Measurements from ENCODE around the gene TMEM100.

Gene TMEM100

DNA sequence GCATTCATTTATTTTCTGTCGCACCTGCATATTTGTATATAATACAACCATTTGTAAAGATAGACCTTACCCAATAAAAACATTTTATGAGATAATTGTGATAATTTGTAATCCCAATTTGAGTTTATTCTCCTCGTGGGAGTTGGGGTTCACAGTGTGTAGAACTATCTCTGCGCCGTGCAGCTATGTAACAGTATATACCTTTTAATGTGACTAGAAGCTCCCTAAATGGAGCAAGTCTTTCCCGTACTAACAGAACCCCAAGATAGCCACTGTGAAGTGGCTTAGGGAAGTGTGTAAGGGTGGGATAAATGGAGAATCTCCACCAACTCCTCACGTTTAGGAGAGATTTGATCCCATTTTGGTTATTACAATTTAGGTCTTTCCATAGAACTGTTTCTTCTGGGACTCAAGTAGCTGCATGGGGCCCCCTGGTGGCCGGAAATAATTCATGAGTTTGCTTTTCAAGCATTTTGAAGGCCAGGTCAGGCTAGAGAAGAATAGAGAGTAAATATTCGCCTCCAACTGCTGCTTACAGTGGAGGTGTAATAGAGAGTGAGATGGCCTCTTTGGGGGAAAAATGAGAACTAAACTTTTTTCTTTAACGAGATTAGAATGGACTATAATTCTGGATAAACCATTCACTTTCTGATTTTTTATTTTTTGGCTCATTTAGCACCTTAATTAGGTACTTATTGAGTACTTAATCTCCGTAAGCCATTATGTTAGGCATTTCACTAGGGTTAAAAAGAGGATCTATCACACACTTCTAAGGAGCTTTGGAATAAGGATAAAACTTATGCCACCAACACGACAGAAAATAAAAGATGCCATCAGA, 4.5 kb downstream of the TMEM100 start:
- peak; percentile 26 for DNase-seq (ENCODE audit: low spot score)

- no peak for DNase-seq (ENCODE audit: low spot score)
These were observed 5.2 kb downstream of the TMEM100 start for GRCh38 chr17:55717432-55717831.

DNA sequence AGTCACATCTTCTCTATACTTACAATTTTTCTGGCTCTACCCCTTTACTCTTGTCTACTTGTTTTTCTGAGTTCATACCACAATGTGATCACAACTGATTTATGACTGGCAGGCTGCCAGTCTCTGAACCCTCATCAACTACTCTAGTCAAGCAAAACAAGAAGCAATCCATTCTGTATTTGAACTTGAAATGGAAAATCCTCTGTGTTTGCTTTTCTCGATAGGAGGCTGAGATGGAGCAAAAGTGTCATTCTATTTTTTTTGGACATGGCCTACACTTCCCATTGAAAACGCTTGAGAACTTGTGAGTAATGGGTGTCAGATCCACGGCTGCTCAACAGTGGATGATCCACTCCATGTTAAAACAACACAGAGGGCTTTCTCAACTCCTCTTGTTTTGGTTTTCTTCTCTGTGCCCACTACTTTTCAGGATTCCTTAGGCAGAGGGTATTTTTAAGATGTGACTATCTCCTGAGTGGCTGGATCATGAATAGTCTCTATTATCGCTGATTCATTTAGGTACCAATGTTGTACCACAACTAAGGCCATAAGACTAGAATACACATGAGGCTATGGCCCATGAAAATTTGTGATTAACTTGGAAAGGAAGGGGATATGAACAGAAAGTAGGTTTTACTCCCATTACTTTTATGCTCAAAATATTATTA, 11.7 kb downstream of the TMEM100 start:
- DNase-seq (ENCODE audit: low spot score): no peak

DNA sequence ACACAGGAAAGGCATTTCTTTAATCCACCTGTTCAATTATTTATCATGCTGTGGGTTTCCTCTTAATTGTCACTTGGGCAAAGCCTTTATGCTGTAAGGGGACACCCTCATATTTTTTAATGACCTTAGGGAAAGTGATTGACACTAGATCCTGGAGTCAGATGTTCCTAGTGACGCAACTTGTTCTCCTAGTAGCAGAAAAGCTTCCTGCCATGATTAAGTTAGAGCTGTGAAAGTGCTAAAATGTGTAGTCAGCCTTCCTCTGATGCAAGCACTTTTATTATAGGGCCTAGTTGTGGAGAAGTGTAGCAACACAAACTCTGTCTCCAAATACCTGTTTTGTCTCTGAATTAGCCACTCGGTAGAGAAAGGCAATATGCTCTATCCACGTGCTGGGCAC, 12.3 kb downstream of the TMEM100 start:
- no peak for DNase-seq (ENCODE audit: low spot score)

DNA sequence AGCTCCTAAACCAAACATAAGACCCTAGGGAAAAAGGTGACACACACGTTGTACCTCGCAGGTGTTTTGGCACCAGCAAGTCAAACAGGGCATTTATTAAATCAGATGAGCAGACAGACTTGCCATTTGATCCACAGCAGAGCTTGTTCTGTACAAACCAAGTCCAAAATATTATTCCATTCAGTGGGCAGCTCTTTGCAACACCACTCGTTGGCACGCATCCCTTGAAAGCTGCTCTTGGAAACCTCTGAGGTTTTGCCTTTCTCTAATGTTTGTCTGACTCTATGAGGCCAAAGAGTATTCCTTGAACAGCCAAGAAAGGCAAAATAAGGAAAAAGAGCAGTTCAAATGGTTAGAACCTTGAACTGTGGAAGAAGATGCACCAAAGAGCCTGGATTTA, 12.7 kb downstream of the TMEM100 start:
- DNase-seq (ENCODE audit: low spot score): no peak

GRCh38 chr17:55709440-55709839, 13.2 kb downstream of the TMEM100 start:
- no peak for DNase-seq (ENCODE audit: low spot score)

GRCh38 chr17:55708175-55708974, 14.3 kb downstream of the TMEM100 start:
- DNase-seq (ENCODE audit: low spot score): no peak

DNA sequence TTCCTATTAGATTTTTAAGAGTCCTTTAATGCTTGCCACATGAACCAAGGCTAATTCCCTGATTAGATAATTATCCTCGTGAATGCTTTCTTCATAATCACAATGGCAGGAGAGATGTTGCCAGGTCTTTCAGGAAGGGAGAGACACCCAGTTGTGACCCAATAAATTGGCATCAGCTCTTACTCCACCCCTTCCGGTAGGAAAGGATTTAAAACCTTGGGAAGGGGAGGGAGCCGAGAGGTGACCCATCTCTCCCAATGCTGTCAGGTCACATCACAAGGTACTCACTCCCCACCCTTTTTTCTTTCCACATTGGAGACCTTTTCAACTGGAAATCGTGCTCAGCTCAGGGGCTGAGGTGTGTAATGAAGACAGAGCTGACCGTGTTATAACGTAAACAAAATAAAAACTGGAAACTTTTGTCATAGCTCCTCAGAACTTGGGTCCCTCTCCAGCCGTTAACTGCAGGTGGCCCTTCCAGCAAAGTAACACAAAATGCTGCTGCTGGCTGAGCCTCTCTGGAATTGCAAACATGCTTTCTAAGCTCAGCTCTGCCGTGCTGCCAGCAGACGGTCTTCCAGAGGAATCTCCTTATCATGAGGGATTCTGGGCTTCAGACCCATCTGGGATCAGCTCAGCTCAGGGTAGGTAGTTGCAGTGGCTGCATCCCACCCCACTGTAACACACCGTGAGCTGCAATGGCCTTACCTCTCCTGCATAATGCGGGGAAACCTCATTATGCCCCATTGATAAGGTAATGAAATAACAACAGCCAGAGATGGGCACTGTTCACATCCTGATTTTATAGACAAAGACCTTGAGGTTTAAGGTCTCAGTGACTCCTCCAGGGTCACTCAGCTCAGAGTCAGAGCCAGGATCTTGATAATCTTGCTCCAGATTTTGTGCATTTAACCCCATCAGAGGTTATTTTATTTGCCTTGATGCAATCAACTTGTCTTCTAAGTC, 15.6 kb downstream of the TMEM100 start:
- DNase-seq (ENCODE audit: low spot score): no peak

- no peak for DNase-seq (ENCODE audit: low spot score)
These were observed 16.8 kb downstream of the TMEM100 start for GRCh38 chr17:55705847-55706246.

DNA sequence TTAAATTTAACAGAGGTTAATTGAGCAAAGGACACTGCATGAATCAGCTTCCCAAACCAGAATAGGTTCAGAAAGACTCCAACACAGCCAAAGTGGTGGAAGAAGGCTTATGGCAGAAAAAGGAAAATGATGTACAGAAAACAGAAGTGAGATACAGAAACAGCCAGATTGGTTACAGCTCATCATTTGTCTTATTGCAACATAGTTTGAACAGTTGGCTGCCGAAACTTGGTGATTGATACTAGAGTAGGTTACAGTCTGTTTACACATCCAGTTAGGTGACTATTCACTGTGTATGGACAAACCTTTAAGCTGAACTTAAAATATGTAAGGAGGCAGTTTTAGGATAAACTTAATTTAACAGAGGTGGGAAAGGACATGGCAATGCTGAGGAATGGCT, 18.3 kb downstream of the TMEM100 start:
- DNase-seq (ENCODE audit: low spot score): no peak

DNA sequence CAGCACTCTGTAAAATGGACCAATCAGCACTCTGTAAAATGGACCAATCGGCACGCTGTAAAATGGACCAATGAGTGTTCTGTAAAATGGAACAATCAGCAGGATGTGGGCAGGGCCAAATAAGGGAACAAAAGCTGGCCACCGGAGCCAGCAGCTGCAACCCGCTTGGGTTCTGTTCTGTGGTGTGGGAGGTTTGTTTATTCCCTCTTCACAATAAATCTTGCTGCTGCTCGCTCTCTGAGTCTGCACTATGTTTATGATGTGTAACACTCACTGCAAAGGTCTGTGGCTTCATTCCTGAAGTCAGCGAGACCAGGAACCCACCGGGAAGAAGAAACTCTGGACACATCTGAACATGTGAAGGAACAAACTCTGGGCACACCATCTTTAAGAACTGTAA, 20.5 kb downstream of the TMEM100 start:
- DNase-seq (ENCODE audit: low spot score): no peak

- no peak for DNase-seq (ENCODE audit: low spot score)
These were observed 23.3 kb downstream of the TMEM100 start for GRCh38 chr17:55699181-55699860.

- DNase-seq (ENCODE audit: low spot score): no peak
These were observed 28.3 kb downstream of the TMEM100 start for GRCh38 chr17:55694286-55694910.

DNA sequence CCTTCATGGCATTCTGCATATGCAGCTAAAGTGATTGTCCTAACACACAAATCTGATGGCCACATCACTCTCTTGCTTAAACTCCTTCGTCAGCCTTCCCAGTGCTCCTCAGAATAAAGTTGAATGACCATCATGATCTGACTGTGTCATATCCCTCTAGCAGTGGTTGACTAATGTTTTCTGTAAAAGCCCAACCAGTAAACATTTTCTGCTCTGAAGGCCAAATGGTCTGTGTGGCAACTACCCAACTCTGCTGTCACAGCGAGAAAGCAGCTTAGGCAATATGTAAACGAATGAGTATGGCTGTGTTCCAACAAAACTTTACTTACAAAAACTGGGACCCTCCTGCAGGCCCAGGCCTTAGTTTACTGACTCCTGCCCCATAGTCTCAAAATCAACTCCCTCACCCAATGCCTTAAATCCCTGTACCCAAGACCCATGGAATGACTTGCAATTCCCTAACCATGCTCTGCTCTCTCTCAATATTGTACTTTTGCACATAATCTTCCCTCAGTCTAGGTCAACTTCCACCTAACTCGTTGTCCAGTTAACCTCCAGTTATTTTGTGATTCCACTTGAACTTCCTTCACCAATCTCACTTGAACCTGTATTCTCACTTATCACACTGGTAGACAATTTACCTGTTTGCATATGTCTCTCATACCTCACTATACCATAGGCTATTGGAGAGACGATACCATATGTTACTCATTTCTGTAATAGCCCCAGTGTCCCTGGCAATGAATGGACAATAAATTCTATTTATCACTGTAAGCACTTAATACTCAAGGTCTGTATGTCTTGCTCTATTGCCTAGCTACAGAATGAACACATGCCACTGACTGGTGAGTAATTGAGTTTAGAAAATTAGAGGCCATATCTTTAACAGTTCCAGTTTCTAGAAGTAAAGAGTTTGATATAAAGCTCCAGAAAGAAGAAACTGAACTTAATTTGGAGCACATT, 29.1 kb downstream of the TMEM100 start:
- DNase-seq (ENCODE audit: low spot score): no peak

DNA sequence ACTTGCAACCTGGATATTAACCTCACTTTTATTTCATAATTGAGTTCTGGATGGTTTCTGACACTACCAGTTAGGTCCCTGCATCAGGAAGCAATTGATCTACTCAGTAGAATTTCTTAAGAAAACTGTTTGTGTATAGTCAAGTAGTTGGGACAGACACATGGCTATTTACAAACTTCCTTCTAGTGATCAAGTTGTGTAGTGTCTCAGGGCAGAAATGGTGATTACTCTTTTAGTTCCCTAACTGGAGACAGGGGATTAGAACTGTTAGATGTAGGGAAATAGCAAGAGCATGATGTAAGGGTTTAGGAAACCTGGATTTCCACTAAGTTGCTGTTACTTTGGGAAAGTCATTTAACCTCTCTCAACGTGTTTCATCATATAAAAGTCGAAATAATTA, 30.4 kb downstream of the TMEM100 start:
- DNase-seq (ENCODE audit: low spot score): no peak

- no peak for DNase-seq (ENCODE audit: low spot score)
These were observed 31.0 kb downstream of the TMEM100 start for GRCh38 chr17:55691666-55692065.

DNA sequence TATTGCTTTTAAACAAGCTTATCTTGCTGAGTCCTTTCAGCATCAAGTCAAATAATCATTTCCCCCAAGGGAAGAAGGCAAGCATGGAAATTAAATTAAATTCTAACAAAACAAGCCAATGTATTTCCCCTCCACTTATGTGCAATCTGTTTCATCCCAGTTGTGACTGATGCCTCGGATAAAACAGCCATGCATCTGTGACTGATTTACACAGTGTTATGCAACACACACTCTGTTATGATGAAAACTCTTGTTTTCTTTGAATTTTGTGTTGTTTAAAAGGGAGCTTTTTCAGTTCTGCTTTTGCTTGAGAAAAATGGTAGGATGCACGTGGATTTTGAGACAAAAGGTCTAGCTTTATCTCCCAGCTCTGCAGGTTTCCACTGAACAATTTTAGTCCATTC, 32.6 kb downstream of the TMEM100 start:
- DNase-seq (ENCODE audit: low spot score): no peak

DNA sequence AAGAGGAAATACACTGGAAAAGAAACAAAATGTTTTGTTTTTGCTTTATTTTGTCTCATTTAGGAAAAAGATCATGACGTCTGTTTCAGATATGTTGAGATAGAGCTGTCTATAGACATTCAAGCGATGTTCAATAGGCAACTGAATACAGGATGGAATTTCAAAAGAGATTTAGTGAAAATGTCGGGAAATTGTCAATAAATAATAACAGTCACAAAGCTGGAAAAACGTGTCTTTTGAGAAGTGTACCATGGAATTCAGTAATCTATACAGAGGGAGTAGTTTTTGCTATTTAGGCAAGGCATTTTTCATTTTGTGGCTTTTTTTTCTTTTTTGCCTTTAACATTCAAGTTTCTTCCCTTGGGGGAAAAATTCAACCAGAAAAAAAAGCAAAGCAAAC, 33.0 kb downstream of the TMEM100 start:
- DNase-seq (ENCODE audit: low spot score): no peak

GRCh38 chr17:55688057-55688456, 34.6 kb downstream of the TMEM100 start:
- DNase-seq (ENCODE audit: low spot score): no peak
